VCaP (cell line): Measurements from ENCODE around the gene ARL17B.
"Not testable (repeated sequence)": the region's sequence is repeated elsewhere in the genome, so short reads cannot be mapped to it uniquely, and the experiment has no call there.

Experiments used
- H3K27ac ChIP-seq: fragments of 450-650 bp; 2 replicates; pipeline ENCODE4 v1.5.1; 2017

The ARL17B gene

DNA sequence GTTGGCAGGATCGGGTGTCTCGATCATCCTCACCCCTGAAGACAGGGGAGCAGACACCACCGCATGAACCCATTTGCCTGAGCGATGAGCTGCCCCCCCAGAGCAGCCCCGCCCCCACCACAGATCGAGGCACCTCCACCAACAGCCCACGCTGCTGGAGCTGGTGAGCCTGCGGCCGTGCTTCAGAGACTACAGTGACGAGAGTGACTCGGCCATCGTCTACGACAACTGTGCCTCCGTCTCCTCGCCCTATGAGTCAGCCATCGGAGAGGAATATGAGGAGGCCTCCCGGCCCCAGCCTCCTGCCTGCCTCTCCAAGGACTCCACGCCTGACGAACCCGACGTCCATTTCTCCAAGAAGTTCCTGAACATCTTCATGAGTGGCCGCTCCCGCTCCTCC is 117.6 kb downstream of the ARL17B start:
- H3K27ac ChIP-seq = not testable (repeated sequence)

DNA sequence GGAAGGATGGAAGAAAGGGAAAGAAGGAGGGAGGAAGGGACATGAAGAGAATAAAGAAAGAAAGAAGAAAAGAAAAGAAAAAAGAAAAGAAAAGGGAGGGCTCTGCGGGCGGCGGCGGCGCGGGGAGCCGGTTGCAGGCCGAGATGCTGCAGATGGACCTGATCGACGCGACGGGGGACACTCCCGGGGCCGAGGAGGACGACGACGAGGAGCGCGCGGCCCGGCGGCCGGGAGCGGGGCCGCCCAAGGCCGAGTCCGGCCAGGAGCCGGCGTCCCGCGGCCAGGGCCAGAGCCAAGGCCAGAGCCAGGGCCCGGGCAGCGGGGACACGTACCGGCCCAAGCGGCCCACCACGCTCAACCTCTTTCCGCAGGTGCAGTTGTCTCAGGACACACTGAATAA is 118.1 kb downstream of the ARL17B start:
- H3K27ac ChIP-seq = not testable (repeated sequence)

DNA sequence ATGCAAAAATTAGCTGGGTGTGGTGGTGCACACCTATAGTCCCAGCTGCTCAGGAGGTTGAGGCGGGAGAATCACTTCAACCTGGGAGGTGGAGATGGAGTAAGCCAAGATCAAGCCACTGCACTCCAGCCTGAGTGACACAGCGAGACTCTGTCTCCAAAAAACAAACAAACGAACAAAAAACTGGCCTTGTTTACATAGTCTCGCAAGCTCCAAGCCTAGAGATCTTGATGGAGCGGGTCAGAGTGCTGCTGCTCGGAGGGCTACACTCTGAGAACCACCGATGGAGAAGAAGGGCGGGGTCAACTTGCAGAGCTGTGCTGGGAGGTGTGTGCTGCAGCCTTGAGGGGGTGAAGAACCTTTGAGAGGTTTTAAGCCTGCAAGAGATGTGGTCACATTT is 130.2 kb downstream of the ARL17B start:
- H3K27ac ChIP-seq = not testable (repeated sequence)

DNA sequence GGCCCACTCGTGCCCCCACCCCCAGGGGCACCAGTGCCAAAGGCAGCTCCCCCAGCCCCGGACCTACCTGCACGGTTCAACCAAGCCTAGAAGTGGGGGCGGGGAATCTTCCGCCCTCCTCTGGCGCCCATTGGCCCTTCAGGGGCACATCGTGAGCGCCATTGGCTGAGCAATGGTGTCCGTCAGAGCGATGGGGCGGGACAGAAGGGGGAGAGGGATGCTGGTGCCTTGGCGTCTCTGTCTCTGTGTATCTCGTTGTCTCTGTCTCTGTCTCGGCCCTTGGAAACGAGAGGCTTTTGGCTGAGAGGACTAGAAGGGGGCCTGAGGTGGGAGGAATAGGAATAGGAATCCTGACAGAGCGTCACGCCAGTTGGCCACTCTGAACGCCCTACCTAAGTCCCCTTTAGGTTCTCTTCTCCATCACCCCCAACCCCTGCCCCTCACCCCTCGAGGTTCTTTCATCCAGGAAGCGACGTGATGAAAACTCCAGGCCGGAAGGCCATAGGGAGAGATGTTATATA is 136.2 kb downstream of the ARL17B start:
- H3K27ac ChIP-seq = peak overlapping the region; percentile 65

DNA sequence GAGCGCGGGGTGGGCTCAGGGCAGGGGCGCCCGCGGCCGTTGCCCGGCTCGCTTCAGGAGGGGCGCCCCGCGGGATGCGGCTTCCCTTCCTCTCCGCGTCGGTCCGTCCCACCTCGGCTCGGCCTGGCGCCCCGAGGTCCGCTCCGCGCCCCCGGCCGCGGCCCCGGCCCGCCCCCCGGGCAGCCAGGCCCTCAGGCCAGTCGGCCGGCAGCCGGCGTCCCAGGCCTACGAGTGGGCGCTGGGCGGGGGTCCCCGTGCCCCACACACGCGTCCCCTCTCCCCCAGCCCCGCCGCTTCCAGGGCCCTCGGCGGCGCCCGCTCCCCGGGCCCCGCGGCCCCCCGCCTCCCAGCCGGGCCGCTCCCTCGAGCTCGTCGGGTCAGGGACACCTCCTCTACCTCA is 136.7 kb downstream of the ARL17B start:
- H3K27ac ChIP-seq = peak overlapping the region; percentile 65
